Right renal cortex interstitium (tissue), 3 donors: ENCODE measurements around the gene PYCARD. TPM values are rescaled to one million over a fixed set of nuclear protein-coding genes. Genes with fewer than 3 reads are reported as not detected.
"Not testable (repeated sequence)": the region's sequence is repeated elsewhere in the genome, so short reads cannot be mapped to it uniquely, and the experiment has no call there.

Experiments used
- DNase-seq, 3 donors: peaks; one replicate each; pipeline ENCODE4 v3.0.0-alpha.2; 2013; ENCODE audit warnings: low read depth in 3 of 3, low spot score in 2 of 3
- polyA plus RNA-seq, 3 donors: library from polyadenylated mRNA; unstranded; fragments of 120-200 nt; gene quantifications; one replicate each; pipeline ENCODE4 v1.2.1, GENCODE V29; 2013; ENCODE audit not compliant: insufficient read length in 3 of 3

The PYCARD gene
- polyA plus RNA-seq, 3 donors, result 8.1 to 10.7 (median 9.4) TPM

GRCh38 chr16:31191697-31192428, 10.7 kb downstream of the PYCARD start:
- no peak for DNase-seq

- no peak for DNase-seq
Measured at GRCh38 chr16:31190818-31191444, 11.6 kb downstream of the PYCARD start.

DNA sequence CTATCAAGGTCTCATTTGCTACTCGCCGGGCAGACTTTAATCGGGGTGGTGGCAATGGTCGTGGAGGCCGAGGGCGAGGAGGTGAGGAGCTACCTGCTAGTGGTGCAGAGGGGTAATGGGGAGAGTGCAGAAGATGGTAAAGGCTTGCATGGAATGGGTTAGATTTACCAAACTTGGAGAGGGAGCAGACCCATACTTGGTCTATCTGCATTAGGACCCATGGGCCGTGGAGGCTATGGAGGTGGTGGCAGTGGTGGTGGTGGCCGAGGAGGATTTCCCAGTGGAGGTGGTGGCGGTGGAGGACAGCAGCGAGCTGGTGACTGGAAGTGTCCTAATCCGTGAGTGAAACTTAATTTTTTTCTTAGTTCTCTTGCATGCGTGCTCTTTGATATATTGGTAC, 12.5 kb downstream of the PYCARD start:
- no peak for DNase-seq

DNA sequence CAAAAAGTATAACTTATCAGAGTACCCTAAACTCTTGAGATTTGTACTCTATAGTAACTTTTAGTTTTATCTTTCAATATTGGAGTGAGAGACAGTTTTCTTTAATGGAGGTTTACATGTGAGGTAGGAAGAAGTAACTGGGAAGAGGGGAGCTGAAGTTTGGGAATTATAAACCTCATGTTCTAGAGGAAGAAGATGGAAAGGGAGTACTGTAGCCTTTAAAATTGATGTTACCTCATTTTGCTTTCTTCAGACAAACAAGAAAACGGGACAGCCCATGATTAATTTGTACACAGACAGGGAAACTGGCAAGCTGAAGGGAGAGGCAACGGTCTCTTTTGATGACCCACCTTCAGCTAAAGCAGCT, 13.2 kb downstream of the PYCARD start:
- no peak for DNase-seq

- no peak for DNase-seq
Measured at GRCh38 chr16:31188450-31189411, 13.8 kb downstream of the PYCARD start.

- no peak for DNase-seq
Measured at GRCh38 chr16:31187808-31188189, 14.8 kb downstream of the PYCARD start.

GRCh38 chr16:31186930-31187807, 15.4 kb downstream of the PYCARD start:
- no peak for DNase-seq

DNA sequence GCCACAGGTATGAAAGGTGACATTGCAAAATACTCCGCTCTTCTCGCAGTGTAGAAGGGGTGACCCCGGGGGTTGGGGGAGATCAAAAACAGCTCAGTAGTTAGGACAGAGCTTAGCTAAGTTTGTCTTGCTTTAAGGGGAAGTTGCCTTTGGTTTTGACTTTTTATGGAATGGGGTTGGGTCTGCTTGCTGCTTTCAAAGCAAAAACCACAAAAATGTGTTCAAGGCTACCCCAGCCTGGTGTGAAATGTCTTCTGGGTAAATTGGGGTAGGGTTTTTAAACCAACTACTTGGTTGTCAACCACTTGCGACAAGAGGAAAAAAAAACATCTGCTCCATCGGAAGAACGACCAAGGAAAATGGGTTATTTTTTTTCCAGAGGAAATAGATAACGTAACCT, 16.4 kb downstream of the PYCARD start:
- DNase-seq, result no peak

- DNase-seq, result no peak
Measured at GRCh38 chr16:31185339-31185738, 17.2 kb downstream of the PYCARD start.

GRCh38 chr16:31184888-31185287, 17.7 kb downstream of the PYCARD start:
- DNase-seq, result no peak

- DNase-seq, result no peak
Measured at GRCh38 chr16:31183432-31184428, 18.8 kb downstream of the PYCARD start.

GRCh38 chr16:31182391-31182790, 20.2 kb downstream of the PYCARD start:
- DNase-seq, result no peak

DNA sequence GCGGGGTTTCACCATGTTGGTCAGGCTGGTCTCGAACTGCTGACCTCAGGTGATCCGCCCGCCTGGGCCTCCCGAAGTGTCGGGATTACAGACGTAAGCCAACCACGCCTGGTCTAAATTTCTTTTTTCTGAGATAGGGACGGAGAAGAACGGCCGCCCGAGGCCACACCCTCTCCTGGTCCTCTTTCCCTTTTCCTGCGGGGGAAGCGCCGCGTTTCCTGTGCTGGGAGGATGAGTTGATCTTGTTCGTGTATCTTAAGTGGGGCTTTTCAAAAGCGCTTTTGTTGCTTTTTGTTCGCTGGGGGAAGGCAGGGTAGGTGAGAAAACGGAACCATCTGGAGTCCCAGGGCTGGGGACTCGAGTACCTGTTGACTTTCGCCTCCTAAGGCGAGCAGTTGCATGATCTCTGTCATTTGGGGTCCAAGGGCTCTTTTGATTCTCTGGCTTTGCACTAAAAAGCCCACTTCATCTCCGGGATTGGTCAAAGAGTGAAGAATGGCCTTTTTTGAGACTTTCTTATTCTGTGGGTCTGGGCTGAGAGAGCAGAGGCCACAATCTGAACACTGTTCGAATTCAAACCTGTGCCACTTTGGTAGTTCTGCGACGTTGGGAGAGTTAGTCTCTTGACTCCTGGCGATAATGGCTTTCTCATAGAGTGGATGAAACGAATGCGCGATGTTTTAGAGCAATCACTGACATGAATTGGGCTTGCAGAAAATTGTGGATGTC, 21.3 kb downstream of the PYCARD start:
- DNase-seq, result no peak

DNA sequence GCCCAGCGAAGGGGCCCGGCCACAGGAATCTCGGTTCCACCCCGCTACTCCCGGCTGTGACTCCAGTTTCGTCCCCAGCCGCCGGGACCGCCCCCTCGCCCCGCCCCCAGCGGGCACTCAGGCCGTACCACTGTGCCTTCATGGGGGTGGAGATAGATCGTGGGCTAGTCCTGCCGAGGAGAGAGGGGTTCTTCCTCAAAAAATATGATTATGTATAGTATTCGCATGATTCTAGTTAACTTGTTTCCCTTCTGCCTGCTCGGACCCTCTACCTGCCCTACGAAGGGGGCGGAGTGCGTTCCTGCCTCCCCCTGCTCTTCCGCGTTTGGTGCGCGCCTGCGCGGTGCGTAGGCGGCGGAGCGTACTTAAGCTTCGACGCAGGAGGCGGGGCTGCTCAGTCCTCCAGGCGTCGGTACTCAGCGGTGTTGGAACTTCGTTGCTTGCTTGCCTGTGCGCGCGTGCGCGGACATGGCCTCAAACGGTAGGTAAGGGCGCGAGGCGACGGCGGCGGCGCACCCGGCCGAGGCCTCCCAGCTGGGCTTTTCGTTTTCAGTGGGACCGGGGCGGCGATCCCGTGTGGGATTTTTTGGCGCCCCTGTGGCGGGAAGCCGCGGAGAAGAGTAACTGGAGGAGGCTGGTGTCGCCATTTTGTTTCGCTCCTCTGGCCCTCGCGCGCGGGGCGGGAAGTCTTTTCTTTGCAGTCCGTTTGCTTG, 22.7 kb downstream of the PYCARD start, which contains the start of gene FUS:
Gene FUS, plus strand, starts transcription at position 393 of the 713 bp plus-strand sequence. Its CDS starts 76 bp downstream, at position 469.
- DNase-seq, result peak; percentile 85 to 93 (median 86)

GRCh38 chr16:31179219-31179746, 23.3 kb downstream of the PYCARD start:
- DNase-seq, result no peak

GRCh38 chr16:31177136-31177535, 25.4 kb downstream of the PYCARD start:
- DNase-seq, result no peak

DNA sequence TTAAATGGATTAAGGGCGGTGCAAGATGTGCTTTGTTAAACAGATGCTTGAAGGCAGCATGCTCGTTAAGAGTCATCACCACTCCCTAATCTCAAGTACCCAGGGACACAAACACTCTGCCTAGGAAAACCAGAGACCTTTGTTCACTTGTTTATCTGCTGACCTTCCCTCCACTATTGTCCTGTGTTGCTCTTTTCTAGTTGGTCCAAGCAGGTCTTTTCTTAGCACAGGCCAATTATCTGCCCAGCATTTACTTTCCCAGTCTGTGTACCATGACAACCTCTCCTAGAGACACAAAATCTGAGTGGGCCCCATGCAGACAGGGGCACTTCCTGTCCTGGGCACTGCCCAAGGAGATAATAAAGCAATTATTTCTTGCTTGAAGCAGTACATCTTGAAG, 32.5 kb downstream of the PYCARD start:
- not testable (repeated sequence) for DNase-seq
